Middle frontal gyrus (tissue), 1 donor: ENCODE results near the gene DIS3L2.
"Not testable (repeated sequence)": the region's sequence is repeated elsewhere in the genome, so short reads cannot be mapped to it uniquely, and the experiment has no call there.

Experiments
- DNase-seq: peaks from one replicate; pipeline ENCODE4 v3.0.0-alpha.2; 2015; ENCODE audit warnings: low spot score; ENCODE audit errors: extremely low spot score

DIS3L2 gene

DNA sequence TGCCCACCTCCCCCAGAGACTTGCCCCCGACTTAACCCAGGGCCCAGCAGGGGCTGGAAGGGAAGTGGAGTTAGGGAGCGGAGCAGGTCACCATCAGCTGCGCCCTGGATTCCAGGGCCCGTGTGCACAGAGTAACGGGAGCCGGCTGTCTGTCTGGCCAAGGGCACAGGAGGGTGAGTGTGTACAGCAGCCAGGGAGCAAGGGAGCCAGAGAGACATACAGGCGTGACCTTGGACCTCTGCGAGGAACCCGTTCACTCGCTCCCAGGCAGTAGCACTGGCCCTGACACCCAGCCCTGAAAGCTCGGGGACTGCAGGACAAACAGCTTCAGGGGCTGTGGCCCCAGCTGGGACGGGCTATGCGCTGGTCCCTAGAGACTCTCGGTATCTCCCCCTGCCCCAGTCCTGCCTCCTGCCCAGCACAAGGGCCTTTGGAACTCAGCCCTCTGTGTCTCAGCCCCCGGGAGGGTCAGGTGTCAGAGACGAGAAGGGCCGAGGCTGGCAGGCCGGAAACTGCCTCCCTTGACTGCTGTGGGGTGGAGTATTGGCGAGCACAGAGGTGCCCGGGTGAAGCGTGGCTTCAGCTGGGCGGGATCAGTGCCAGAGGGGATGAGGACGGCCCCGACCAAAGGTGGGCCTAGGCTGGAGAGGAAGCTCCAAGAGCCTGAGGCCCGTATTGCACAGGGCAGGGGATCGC lies 370.9 kb downstream of the DIS3L2 start:
- DNase-seq, result not testable (repeated sequence)

DNA sequence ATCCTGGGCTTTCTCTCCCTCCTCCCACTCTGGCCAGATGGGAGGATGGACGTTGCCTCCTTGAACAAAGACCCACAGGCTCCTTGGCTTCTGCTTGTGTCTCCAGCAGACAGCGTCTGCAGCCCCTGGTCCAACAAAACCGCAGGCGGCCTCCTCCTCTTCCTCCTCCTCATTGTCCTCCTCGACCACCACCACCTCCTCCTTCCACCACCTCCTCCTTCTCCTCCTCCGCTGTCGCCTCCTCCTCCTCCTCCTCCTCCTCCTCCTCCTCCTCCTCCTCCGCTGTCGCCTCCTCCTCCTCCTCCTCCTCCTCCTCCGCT lies 371.4 kb downstream of the DIS3L2 start:
- no peak for DNase-seq

- no peak for DNase-seq
Observed at GRCh38 chr2:232333361-232334135, 372.0 kb downstream of the DIS3L2 start.

DNA sequence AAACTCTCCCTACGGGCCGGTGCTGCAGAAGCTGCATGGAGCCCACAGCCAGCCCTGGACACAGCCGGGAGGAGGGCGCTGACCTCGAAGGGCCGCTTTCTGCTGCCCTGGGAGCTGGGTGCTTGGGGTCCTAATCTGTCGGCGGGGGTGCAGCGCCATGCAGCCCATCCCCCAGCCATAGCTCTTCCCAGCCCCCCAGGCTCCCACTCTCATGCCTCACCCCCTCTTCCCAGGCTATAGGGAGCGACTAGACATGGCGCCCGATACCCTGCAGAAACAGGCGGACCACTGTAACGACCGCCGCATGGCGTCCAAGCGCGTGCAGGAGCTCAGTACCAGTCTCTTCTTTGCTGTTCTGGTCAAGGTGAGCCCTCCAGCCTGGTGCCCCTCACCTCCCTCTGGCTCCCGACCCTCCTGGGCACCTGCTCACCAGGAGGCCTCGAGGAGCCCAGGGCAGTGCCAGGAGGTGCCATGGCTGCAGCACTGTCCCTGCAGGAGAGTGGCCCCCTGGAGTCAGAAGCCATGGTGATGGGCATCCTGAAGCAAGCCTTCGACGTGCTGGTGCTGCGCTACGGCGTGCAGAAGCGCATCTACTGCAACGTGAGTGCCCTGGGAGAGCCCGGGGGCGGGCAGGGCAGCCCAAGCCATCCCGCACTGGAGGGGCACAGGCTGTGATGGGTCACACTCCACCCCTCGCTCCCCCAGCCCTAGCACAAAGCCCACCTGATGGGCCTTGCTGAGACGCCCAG lies 372.8 kb downstream of the DIS3L2 start:
- DNase-seq, result not testable (repeated sequence)

DNA sequence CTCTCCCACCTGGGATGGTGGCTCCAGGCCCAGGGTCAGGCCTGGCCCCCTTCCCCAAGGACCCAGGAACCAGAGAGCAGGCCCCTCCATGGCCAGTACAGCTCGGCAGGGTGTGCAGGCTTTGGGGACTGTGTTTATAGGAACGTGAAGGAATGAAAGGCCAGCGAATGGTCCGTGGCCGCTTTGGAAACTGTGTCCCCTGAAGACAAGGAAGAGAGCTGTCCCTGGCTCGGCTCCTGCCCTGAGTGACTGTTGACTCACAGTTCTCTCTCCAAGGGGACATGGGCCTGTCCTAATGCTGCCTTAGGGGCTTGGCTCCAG lies 373.3 kb downstream of the DIS3L2 start:
- not testable (repeated sequence) for DNase-seq

GRCh38 chr2:232335206-232335858 lies 373.8 kb downstream of the DIS3L2 start:
- DNase-seq, result not testable (repeated sequence)

GRCh38 chr2:232335859-232336215 lies 374.3 kb downstream of the DIS3L2 start:
- DNase-seq, result no peak

- no peak for DNase-seq
Observed at GRCh38 chr2:232336241-232336736, 374.8 kb downstream of the DIS3L2 start.

GRCh38 chr2:232336981-232337720 lies 375.6 kb downstream of the DIS3L2 start:
- DNase-seq, result no peak

- not testable (repeated sequence) for DNase-seq
Observed at GRCh38 chr2:232338094-232338758, 376.7 kb downstream of the DIS3L2 start.

- DNase-seq, result no peak
Observed at GRCh38 chr2:232338759-232339106, 377.2 kb downstream of the DIS3L2 start.

DNA sequence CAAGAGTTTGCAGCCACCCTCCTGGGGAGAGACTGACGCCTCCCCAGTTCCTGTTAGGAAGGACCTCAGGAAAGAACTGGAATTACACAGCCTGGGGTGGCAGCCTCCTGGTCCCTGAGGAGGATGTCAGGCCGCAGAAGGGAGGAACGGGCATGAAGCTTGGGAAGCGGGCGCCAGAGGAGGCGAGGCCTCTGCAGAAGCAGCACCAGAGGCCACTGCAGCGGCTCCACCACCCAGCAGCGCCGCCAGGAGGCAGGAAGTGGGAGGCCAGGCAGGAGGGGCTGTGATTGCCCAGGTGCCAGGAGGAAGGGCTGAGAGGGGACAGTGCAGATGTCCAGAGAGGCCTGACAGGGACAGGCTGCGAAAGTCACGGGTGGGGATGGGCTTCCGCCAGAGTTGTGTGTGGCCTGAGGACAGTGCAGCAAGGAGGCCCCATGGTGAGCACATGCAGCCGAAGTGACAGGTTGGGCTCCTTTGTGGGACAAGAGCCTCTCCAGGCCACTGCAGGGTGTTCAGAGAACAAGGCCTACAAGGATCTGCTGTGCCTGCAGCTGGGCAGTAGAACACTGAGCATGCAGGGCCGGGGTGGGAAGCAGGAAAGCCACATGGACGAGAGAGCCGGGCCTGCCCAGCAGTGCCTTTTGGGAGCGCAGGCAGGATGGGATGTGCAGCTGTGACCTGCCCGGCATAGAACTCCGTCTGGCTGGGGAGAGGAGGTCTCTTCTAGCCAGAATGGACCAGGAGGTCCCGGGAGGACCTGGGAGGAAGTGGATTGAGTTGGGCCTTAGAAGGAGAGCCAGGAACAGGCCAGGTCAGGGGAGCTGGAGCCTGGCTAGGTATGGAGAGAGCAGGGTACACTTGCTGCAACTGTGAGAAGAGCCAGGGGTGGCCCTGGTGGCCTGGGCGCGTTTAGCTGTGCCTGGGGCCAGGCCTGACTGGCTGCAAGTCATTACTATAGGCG lies 377.9 kb downstream of the DIS3L2 start:
- no peak for DNase-seq

GRCh38 chr2:232340171-232340935 lies 378.8 kb downstream of the DIS3L2 start:
- no peak for DNase-seq

DNA sequence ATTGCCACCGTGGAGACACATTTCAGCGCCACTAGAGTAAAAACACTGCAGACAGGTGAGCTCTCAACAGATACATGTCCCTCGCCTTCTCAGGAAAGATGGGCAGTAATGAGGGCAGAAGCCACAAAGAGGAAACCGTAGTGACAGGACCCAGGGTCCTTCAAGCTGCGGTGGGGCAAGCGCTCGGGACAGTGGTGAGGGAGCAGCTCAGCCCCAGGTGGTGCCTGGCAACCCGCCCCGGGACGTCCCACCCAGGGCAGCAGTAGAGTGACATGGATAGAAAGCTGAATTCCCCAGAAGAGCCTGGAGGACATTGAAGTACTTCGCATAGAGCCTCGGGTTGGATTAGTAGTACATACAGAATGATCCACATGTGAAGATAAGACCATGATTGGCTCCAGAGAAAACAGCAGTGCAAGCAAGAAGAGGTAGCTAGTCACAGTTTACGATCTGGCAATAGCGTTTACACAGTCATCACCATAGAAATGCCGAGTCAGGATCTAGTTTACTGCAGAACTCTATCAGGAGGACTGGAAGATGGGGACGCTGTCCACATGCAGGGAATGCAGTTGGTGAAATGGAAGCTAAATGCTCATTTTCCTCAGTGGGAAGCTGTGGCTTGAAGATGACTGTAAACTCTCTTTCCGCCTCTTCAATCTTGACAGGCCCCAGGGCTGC lies 379.7 kb downstream of the DIS3L2 start:
- no peak for DNase-seq

GRCh38 chr2:232341739-232342126 lies 380.2 kb downstream of the DIS3L2 start:
- no peak for DNase-seq

DNA sequence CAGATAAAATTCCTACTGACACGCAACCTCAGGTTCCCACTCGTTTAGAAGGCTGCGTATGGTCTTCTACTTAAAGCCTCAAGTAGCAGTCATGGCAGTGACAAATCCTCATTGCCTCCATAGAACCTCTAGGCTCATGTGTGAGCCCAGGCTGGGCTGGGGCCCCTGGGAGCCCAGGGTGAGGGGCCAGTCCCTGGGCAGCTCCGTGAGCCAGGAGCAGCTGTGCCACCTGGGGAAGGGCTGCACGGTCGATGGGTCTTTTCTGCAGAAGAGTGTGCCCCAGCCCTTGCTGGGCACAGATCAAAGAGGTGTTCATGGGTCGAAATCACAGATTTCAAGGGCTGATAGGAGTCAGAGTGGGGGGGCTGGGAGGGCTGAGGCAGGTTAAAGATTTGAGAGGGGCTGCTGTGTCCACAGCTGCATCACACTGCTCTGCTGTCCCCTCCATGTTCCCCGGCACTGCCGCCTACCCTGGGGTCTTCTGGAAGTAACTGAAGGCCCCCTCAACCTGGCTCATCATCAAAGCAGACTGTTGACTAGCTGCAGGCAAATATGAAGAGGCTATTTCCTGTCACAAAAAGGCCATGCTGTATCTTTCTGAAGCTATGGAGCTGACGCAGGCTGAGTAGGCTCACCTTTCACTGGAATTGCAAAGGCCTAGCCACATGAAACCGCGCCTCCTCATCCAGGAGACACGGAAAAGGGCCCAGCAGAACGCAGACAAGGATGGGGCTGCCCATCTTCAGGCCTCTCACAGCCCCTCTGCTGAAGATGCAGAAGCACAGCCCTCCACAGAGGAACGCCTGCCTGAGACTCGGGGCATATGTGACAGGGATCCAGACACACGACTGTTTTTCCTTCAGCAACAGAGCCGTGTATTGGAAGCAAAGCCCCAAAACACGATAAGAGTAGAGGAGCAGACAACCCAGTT lies 381.4 kb downstream of the DIS3L2 start:
- no peak for DNase-seq

- no peak for DNase-seq
Observed at GRCh38 chr2:232343821-232344220, 382.3 kb downstream of the DIS3L2 start.
